BE2C (cell line): Measurements from ENCODE around the gene XXYLT1.

Experiments used
- DNase-seq: peaks from one replicate; pipeline ENCODE4 v3.0.0-alpha.2; 2020
- H3K27me3 ChIP-seq: fragments of 250-450 bp; sonication (Bioruptor Pico); 2 replicates; pipeline ENCODE4 v1.5.1; 2020; ENCODE audit warnings: mild to moderate bottlenecking
- H3K36me3 ChIP-seq: fragments of 250-450 bp; sonication (Bioruptor Pico); 2 replicates; pipeline ENCODE4 v1.5.1; 2020; ENCODE audit warnings: mild to moderate bottlenecking
- H3K4me1 ChIP-seq: fragments of 250-450 bp; sonication (Bioruptor Pico); 2 replicates; pipeline ENCODE4 v1.5.1; 2020
- H3K4me3 ChIP-seq: 2 replicates; pipeline ENCODE4 v1.5.1; 2011; ENCODE audit warnings: low read depth, low read length
- H3K9me3 ChIP-seq: fragments of 250-450 bp; sonication (Bioruptor Pico); 2 replicates; pipeline ENCODE4 v1.5.1; 2020
- TF ChIP-seq, protein P1 (sequence below): IDR thresholded peaks from 2 replicates; pipeline ENCODE4 v1.5.1; 2012; ENCODE audit warnings: mild to moderate bottlenecking, low read depth, low read length

The XXYLT1 gene

DNA sequence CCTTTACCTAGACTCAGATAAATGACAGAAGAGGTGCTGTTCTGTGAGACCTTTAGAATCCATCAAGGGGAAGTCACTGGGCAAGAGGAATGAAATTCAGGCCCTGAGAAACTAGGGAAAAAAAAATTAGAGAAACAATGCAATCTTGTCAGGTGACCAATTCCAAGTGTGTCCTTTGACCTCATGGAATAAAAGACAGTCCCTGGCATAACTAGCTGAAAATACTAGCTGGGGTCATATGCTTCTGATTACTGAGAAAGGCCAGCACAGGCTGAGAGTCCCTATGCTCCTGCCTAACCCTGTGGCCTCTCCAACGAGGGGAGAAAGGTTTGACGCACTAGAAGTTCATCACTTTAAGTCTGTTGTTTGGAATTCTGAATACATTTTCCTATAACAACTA is 167.3 kb downstream of the XXYLT1 start:
- TF ChIP-seq, protein P1, sequence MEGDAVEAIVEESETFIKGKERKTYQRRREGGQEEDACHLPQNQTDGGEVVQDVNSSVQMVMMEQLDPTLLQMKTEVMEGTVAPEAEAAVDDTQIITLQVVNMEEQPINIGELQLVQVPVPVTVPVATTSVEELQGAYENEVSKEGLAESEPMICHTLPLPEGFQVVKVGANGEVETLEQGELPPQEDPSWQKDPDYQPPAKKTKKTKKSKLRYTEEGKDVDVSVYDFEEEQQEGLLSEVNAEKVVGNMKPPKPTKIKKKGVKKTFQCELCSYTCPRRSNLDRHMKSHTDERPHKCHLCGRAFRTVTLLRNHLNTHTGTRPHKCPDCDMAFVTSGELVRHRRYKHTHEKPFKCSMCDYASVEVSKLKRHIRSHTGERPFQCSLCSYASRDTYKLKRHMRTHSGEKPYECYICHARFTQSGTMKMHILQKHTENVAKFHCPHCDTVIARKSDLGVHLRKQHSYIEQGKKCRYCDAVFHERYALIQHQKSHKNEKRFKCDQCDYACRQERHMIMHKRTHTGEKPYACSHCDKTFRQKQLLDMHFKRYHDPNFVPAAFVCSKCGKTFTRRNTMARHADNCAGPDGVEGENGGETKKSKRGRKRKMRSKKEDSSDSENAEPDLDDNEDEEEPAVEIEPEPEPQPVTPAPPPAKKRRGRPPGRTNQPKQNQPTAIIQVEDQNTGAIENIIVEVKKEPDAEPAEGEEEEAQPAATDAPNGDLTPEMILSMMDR = no peak
- H3K9me3 ChIP-seq = no peaks in the 10 kb centered on the region
- no peaks in the 10 kb centered on the region for H3K36me3 ChIP-seq
- H3K4me1 ChIP-seq = peaks cover 17% of the 10 kb centered on the region
- no peak for DNase-seq
- H3K4me3 ChIP-seq = no peak overlapping the region
- no peaks in the 10 kb centered on the region for H3K27me3 ChIP-seq

DNA sequence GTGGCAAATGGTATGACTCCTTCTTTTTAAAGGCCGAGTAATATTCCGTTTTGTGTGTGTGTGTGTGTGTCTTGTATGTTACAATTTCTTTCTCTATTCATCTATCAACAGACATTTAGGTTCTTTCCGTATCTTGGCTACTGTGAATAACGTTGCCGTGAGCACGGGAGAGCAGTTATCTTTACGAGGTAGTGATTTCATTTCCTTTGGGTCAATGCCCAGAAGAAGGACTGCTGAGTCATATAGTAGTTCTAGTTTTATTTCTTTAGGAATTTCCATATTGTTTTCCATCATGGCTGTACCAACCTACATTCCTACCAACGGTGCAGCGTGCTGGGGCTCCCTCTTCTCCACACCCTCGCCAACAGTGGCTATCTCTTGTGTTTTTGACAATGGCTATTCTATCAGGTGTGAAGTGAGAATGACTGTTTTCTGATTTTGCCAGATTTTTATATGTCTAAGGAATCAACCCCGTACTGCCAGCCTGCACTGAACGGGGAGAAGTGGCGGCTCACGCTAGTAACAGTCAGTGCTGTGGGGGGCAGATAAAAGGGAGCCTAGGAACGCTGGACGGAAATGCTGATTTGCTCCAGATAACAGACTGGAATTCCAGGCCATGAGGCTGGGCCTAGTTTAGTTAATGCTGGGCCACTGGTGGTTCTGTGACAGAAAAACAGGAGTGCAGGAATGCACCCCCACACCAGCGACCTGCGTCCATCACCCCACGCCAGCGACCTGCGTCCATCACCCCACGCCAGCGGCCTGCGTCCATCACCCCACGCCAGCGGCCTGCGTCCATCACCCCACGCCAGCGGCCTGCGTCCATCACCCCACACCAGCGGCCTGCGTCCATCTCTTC is 168.1 kb downstream of the XXYLT1 start:
- no peaks in the 10 kb centered on the region for H3K9me3 ChIP-seq
- no peaks in the 10 kb centered on the region for H3K27me3 ChIP-seq
- TF ChIP-seq, protein P1 = no peak
- no peak for DNase-seq
- H3K4me1 ChIP-seq = peaks cover 17% of the 10 kb centered on the region
- no peaks in the 10 kb centered on the region for H3K36me3 ChIP-seq
- H3K4me3 ChIP-seq = no peak overlapping the region

DNA sequence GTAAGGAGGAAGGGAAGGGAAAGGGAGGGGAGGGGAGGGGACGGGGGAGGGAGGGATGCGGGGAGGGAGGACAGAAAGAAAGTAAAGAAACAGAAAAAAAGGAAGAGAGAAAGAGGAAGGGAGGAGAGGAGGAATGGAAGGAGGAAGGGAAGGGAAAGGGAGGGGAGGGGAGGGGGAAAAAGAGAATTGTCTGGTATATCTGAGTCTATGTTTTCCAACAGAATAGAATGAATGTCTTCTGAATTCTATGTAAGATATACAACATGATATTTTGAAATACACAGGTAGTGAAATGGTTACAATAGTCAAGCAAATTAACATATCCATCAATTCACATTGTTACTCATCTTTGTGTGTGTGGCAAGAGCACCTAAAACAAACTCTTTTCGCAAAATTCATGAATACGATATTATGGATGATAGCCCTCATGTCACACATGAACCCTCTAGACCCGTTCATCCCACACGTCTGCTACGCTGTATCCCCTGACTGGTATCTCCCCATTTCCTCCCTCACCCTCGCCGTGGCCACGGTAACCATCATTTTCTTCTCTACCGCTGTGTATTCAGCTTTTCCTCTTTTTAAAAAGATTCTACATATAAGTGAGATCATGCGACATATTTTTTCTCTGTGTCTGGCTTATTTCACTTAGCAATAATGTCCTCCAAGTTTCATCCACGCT is 168.9 kb downstream of the XXYLT1 start:
- H3K4me1 ChIP-seq = peaks cover 17% of the 10 kb centered on the region
- H3K27me3 ChIP-seq = no peaks in the 10 kb centered on the region
- H3K4me3 ChIP-seq = no peak overlapping the region
- H3K9me3 ChIP-seq = no peaks in the 10 kb centered on the region
- TF ChIP-seq, protein P1 = no peak
- no peak for DNase-seq
- no peaks in the 10 kb centered on the region for H3K36me3 ChIP-seq

DNA sequence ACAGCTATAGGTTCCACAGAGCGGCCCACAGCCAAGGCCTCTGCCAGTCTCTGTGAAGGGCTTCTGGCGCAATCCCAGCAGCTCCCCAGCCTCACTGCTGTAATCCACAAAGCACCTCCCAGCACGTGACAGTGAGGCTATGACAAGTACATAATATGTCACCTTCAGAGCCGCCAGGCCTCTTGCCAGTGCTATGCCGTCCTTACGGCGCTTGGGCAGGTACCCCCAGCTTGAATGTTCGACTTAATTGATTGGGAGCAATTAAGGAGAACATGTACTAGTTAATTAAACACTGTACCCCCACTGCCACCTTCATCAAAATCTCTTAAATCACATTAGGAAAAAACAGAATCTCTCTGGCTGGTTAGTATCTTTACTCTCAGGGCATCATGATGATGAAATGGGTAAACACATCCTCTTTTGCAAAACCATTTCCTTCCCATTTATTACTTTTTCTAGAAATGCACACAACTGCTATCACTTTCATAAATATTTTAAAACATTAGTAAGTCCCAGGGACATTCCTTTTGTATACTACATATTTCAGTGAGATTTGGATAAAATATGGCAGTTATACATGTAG is 169.9 kb downstream of the XXYLT1 start:
- DNase-seq = peak; percentile 73

DNA sequence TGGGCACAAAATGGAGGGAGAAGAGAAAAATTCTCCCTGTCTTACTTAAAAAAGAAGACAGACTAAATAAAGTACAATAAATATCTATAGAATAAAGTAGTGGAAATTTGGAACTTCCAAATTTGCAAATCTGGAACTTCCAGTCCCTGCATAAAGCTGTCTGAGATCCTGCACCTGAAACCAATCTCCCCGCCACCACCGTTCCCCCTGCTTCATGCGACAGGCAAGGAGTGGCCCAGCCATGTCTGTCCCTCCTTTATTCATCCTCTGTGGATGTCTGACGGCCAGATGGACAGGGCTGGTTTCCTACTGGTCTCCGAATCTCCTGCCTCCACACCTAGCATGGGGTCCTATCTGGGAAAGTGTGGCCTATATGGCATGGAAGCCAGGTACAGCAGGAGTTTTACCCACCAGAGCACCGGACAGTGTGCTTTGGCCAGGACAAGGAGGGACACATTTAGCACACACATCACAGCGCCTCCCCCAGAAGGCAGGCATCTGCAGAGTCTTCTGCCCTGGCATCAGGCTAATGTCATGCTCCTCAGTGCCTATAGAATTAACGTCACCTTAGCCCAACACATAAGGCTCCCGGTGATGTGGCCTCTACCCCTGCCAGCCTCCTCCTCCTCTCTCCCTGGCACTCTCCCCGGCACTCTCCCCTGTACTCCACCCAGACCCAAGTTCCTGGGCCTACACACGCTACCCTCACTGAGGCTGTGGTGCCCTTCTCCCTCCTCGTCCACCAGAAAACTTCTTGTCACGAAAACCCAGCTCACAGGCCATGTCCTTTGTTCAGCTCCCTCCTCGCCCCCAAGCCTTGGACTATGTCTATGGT is 170.8 kb downstream of the XXYLT1 start:
- no peaks in the 10 kb centered on the region for H3K27me3 ChIP-seq
- TF ChIP-seq, protein P1 = no peak
- H3K9me3 ChIP-seq = no peaks in the 10 kb centered on the region
- peaks cover 14% of the 10 kb centered on the region for H3K4me1 ChIP-seq
- H3K4me3 ChIP-seq = no peak overlapping the region
- no peak for DNase-seq
- no peaks in the 10 kb centered on the region for H3K36me3 ChIP-seq

More for the DNA sequence above, 169.9 kb downstream of the XXYLT1 start:
- Histone ChIP-seq H3K9me3 (no peaks in the 10 kb centered on the region), H3K27me3 (no peaks in the 10 kb centered on the region), H3K4me3 (no peak overlapping the region), H3K4me1 (peaks cover 16% of the 10 kb centered on the region), H3K36me3 (no peaks in the 10 kb centered on the region)
- TF ChIP-seq, protein P1 = no peak
